ENCODE results near the gene OSBPL7. TPM values are rescaled to one million over a fixed set of nuclear protein-coding genes. Genes with fewer than 3 reads are reported as not detected.

OSBPL7 gene
- total and polyA plus RNA-seq, 2 donors (not counting 3 experiments of a cell fraction or from before 2014, with no cell fraction given): 16.2 to 29.1 TPM

DNA sequence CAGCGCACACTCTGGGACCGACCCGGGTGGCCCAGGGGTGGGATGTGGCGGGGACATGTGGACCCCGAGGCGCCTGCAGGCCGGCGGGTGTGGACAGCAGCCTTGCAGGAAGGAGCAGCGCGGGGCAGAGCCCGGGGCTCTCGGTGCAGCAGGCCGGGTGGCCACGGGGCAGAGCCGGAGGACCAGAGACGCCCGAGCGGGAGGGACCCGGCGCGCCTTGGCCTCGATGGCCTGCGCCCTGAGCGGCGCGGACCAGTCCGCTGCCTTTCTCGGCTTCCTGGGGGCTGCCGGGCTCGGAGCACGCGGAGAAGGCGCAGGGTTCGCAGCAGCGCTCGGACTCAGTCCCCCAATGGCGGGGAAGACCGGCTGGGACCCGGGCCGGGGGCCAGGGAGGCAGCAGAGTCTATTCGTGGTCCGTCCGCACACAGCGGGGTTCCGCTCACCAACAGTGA, 43.4 kb downstream of the OSBPL7 start:
- H3K4me2 ChIP-seq (ENCODE audit: insufficient read depth, low read length): no peak overlapping the region
- no peaks in the 10 kb centered on the region for H3K36me3 ChIP-seq (ENCODE audit: control insufficient read depth in 2 of 2, extremely low read depth in 1 of 2, insufficient read depth in 2 of 2, low read length in 2 of 2)
- FAIRE-seq (no peak), DNase-seq (ENCODE audit: low read depth, low spot score) (no peak)
- H3K9me1 ChIP-seq (replicated peaks; ENCODE audit: control insufficient read depth, extremely low read depth, insufficient read depth, low read length): no peaks in the 10 kb centered on the region
- ChIA-PET POLR2A (no interaction called here), CTCF (interaction anchor here (0.8 to 2.3 kb wide), 2 partner anchors 15 to 24 kb away, joined by 3 to 10 read pairs; no protein-coding TSS in a partner anchor)
- no peak overlapping the region for H3K4me3 ChIP-seq (replicated peaks in 1 of 3; ENCODE audit: insufficient read depth in 1 of 3, low read depth in 1 of 3, low read length in 3 of 3)
- no TSS peak for BruUV-seq (replicated peaks)
- H3K79me2 ChIP-seq (ENCODE audit: control insufficient read depth, insufficient read depth, low read length): no peaks in the 10 kb centered on the region
- H3K9me3 ChIP-seq (replicated peaks; ENCODE audit: control insufficient read depth, insufficient read depth, low read length): no peaks in the 10 kb centered on the region
- no peak overlapping the region for H3K27ac ChIP-seq (ENCODE audit: insufficient read depth, low read depth, low read length)
- no peaks in the 10 kb centered on the region for H3K4me1 ChIP-seq (ENCODE audit: control insufficient read depth, extremely low read depth, insufficient read depth, low read length)
- dilution Hi-C loops (cut with MboI; ENCODE audit: extremely low pct_ligation_motif_present, low sequenced_read_pairs) (no loop called here), intact Hi-C loops (cut with micrococcal nuclease) (no loop called here)
- no peak overlapping the region for H2AFZ ChIP-seq (ENCODE audit: low read depth, low read length)
- peaks cover 15 to 22% of the 10 kb centered on the region in 2 experiments for H3K27me3 ChIP-seq (ENCODE audit: control insufficient read depth in 2 of 2, insufficient read depth in 2 of 2, low read length in 2 of 2)
- H3K9ac ChIP-seq (replicated peaks; ENCODE audit: extremely low read depth, insufficient read depth, low read length): no peak overlapping the region
- no peaks in the 10 kb centered on the region for H4K20me1 ChIP-seq (replicated peaks; ENCODE audit: control insufficient read depth, extremely low read depth, insufficient read depth, low read length)
- TF ChIP-seq EZH2 (IDR thresholded peaks at IDR 0.05; ENCODE audit: borderline replicate concordance, low read depth, low read length, severe bottlenecking) (peak; percentile 48), GATA2 (IDR thresholded peaks at IDR 0.05; ENCODE audit: insufficient read depth, insufficient read length, low read depth, low read length) (no peak)

GRCh38 chr17:47776330-47777197, 45.0 kb downstream of the OSBPL7 start:
- CTCF ChIA-PET: interaction anchor here (0.8 to 1.4 kb wide), 4 partner anchors 9 to 113 kb away, joined by 3 to 5 read pairs (median 4); partner anchors contain the start of genes LRRC46 and MRPL10
- peak; percentile 72 for FAIRE-seq
- intact Hi-C loops (cut with micrococcal nuclease): loop anchor here (1.0 to 2.0 kb wide), 3 partner anchors 26 to 54 kb away; partner anchors contain the start of genes LRRC46, MRPL10 and OSBPL7

More at GRCh38 chr17:47776330-47777197, 45.0 kb downstream of the OSBPL7 start:
- Histone ChIP-seq H3K4me2 (ENCODE audit: insufficient read depth, low read length) (no peak overlapping the region), H3K9ac (replicated peaks; ENCODE audit: extremely low read depth, insufficient read depth, low read length) (no peak overlapping the region), H3K9me1 (replicated peaks; ENCODE audit: control insufficient read depth, extremely low read depth, insufficient read depth, low read length) (no peaks in the 10 kb centered on the region), H3K4me1 (ENCODE audit: control insufficient read depth, extremely low read depth, insufficient read depth, low read length) (no peaks in the 10 kb centered on the region), H4K20me1 (replicated peaks; ENCODE audit: control insufficient read depth, extremely low read depth, insufficient read depth, low read length) (no peaks in the 10 kb centered on the region), H3K36me3 (ENCODE audit: control insufficient read depth in 2 of 2, extremely low read depth in 1 of 2, insufficient read depth in 2 of 2, low read length in 2 of 2) (no peaks in the 10 kb centered on the region), H3K27ac (ENCODE audit: insufficient read depth, low read depth, low read length) (no peak overlapping the region), H3K79me2 (ENCODE audit: control insufficient read depth, insufficient read depth, low read length) (no peaks in the 10 kb centered on the region), H3K27me3 (ENCODE audit: control insufficient read depth in 2 of 2, insufficient read depth in 2 of 2, low read length in 2 of 2) (peaks cover 13 to 22% of the 10 kb centered on the region in 2 experiments), H3K4me3 (replicated peaks in 1 of 3; ENCODE audit: insufficient read depth in 1 of 3, low read depth in 1 of 3, low read length in 3 of 3) (no peak overlapping the region), H2AFZ (ENCODE audit: low read depth, low read length) (no peak overlapping the region), H3K9me3 (replicated peaks; ENCODE audit: control insufficient read depth, insufficient read depth, low read length) (no peaks in the 10 kb centered on the region)
- TF ChIP-seq CTCF (IDR thresholded peaks at IDR 0.05; ENCODE audit: extremely low read depth in 1 of 2, insufficient read depth in 1 of 2, low read depth in 1 of 2, low read length in 2 of 2) (peak; percentile 57 to 72), MYC (IDR thresholded peaks at IDR 0.05; ENCODE audit: low read depth, low read length) (no peak), POLR2AphosphoS5 (IDR thresholded peaks at IDR 0.05; ENCODE audit: insufficient read depth, low read depth, low read length) (no peak)
- TF ChIP-seq, protein P1, sequence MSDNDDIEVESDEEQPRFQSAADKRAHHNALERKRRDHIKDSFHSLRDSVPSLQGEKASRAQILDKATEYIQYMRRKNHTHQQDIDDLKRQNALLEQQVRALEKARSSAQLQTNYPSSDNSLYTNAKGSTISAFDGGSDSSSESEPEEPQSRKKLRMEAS (IDR thresholded peaks at IDR 0.05; ENCODE audit: insufficient read depth, insufficient read length): no peak
- no TSS peak for BruUV-seq (replicated peaks)
- POLR2A ChIA-PET: no interaction called here
- dilution Hi-C loops (cut with MboI; ENCODE audit: extremely low pct_ligation_motif_present, low sequenced_read_pairs): no loop called here
- peak; percentile 40 for DNase-seq (ENCODE audit: low read depth, low spot score)
